GM23338 (cell line): Measurements from ENCODE around the gene ZNF518A. TPM values are rescaled to one million over a fixed set of nuclear protein-coding genes. Genes with fewer than 3 reads are reported as not detected.

Experiments
- ATAC-seq: fragments of 200-7000 bp; cut with Tn5 transposase; 3 replicates; pipeline ENCODE4 v1.9.1; 2020
- DNase-seq: peaks from one replicate; pipeline ENCODE4 v3.0.0-alpha.2; 2015; ENCODE audit warnings: low spot score
- H2AFZ ChIP-seq: fragments of 200-600 bp; sonication (generic); 2 replicates; pipeline ENCODE4 v1.8.0; 2016; ENCODE audit warnings: antibody characterized with exemption, mild to moderate bottlenecking, moderate library complexity
- H3F3A ChIP-seq: fragments of 200-600 bp; sonication (generic); replicated peaks from 2 replicates; pipeline ENCODE4 v1.8.0; 2017; ENCODE audit warnings: antibody characterized with exemption, mixed run types, low read depth
- H3K27ac ChIP-seq: fragments of 200-600 bp; sonication (generic); 2 replicates; pipeline ENCODE4 v1.6.1; 2016; ENCODE audit warnings: low read depth
- H3K27me3 ChIP-seq: fragments of 200-600 bp; sonication (generic); 2 replicates; pipeline ENCODE4 v1.8.0; 2016; ENCODE audit warnings: mild to moderate bottlenecking, mixed run types, moderate library complexity; ENCODE audit not compliant: insufficient read depth
- H3K36me3 ChIP-seq: fragments of 200-600 bp; sonication (generic); 2 replicates; pipeline ENCODE4 v1.8.0; 2016; ENCODE audit warnings: mild to moderate bottlenecking; ENCODE audit not compliant: insufficient read depth
- H3K4me1 ChIP-seq: fragments of 200-600 bp; sonication (generic); 2 replicates; pipeline ENCODE4 v1.8.0; 2016; ENCODE audit warnings: mild to moderate bottlenecking, moderate library complexity; ENCODE audit not compliant: insufficient read depth
- H3K4me2 ChIP-seq: fragments of 200-600 bp; sonication (generic); 2 replicates; pipeline ENCODE4 v1.7.1; 2017; ENCODE audit warnings: mixed run types
- H3K4me3 ChIP-seq: fragments of 200-600 bp; sonication (generic); 2 replicates; pipeline ENCODE4 v1.6.1; 2016; ENCODE audit warnings: mixed run types
- H3K79me2 ChIP-seq: fragments of 200-600 bp; sonication (generic); replicated peaks from 2 replicates; pipeline ENCODE4 v1.8.0; 2017; ENCODE audit warnings: mild to moderate bottlenecking; ENCODE audit not compliant: insufficient read depth
- H3K9me2 ChIP-seq: fragments of 200-600 bp; sonication (generic); 2 replicates; pipeline ENCODE4 v1.8.0; 2017; ENCODE audit not compliant: insufficient read depth
- H4K20me1 ChIP-seq: fragments of 200-600 bp; sonication (generic); replicated peaks from 2 replicates; pipeline ENCODE4 v1.8.0; 2017; ENCODE audit warnings: mild to moderate bottlenecking; ENCODE audit not compliant: insufficient read depth
- H3K27ac Mint-ChIP-seq: 2 replicates; pipeline ENCODE4 v1.8.0; 2020; ENCODE audit warnings: inconsistent platforms, mild to moderate bottlenecking, moderate library complexity, mixed read lengths
- H3K27me3 Mint-ChIP-seq: 3 replicates; pipeline ENCODE4 v1.8.0; 2022; ENCODE audit warnings: low read depth, mild to moderate bottlenecking, moderate library complexity, mixed read lengths, inconsistent platforms; ENCODE audit not compliant: insufficient read depth, poor library complexity
- H3K36me3 Mint-ChIP-seq: 3 replicates; pipeline ENCODE4 v1.8.0; 2021; ENCODE audit warnings: low read depth, mild to moderate bottlenecking, inconsistent platforms, moderate library complexity, mixed read lengths
- H3K4me1 Mint-ChIP-seq: 3 replicates; pipeline ENCODE4 v1.8.0; 2020; ENCODE audit warnings: mild to moderate bottlenecking, inconsistent platforms, mixed read lengths
- H3K4me3 Mint-ChIP-seq: 3 replicates; pipeline ENCODE4 v1.8.0; 2021; ENCODE audit warnings: moderate library complexity, mild to moderate bottlenecking, inconsistent platforms, mixed read lengths
- H3K9me3 Mint-ChIP-seq: 3 replicates; pipeline ENCODE4 v1.8.0; 2020; ENCODE audit warnings: moderate library complexity, mild to moderate bottlenecking, inconsistent platforms, mixed read lengths
- CREB1 ChIP-seq: fragments of 250-450 bp; sonication (Bioruptor Pico); IDR thresholded peaks from 2 replicates; pipeline ENCODE4 v1.5.0; 2020; ENCODE audit warnings: low read depth, mild to moderate bottlenecking, moderate library complexity
- EZH2 ChIP-seq: fragments of 200-600 bp; sonication (generic); IDR thresholded peaks from one replicate; pipeline ENCODE4 v1.8.0; 2017; ENCODE audit warnings: antibody characterized with exemption, mild to moderate bottlenecking, low read depth; ENCODE audit not compliant: unreplicated experiment
- EZH2phosphoT487 ChIP-seq: fragments of 200-600 bp; sonication (generic); IDR thresholded peaks from one replicate; pipeline ENCODE4 v1.8.1; 2018; ENCODE audit warnings: antibody characterized with exemption; ENCODE audit not compliant: unreplicated experiment
- JUNB ChIP-seq: IDR thresholded peaks from one replicate; pipeline ENCODE4 v1.6.1; 2016; ENCODE audit warnings: antibody characterized with exemption; ENCODE audit not compliant: unreplicated experiment
- NANOG ChIP-seq: IDR thresholded peaks from 2 replicates; pipeline ENCODE4 v1.6.1; 2016; ENCODE audit warnings: antibody characterized with exemption, borderline replicate concordance
- POLR2AphosphoS5 ChIP-seq: IDR thresholded peaks from 2 replicates; pipeline ENCODE4 v1.6.1; 2016; ENCODE audit warnings: antibody characterized with exemption, low read depth
- STAT1 ChIP-seq: IDR thresholded peaks from one replicate; pipeline ENCODE4 v1.6.1; 2016; ENCODE audit warnings: antibody characterized with exemption; ENCODE audit not compliant: unreplicated experiment
- ZNF114 ChIP-seq: fragments of 250-450 bp; sonication (Bioruptor Pico); IDR thresholded peaks from 2 replicates; pipeline ENCODE4 v1.5.0; 2020; ENCODE audit warnings: mild to moderate bottlenecking, moderate library complexity
- ZNF331 ChIP-seq: fragments of 250-450 bp; sonication (Bioruptor Pico); IDR thresholded peaks from 2 replicates; pipeline ENCODE4 v1.5.0; 2020; ENCODE audit warnings: low read depth, mild to moderate bottlenecking, moderate library complexity
- polyA plus RNA-seq: library from polyadenylated mRNA; unstranded; fragments of >200 nt; fragmentation: Nextera tagmentation; extraction: Ambion mirVana; gene quantifications from 2 replicates; pipeline ENCODE4 v1.2.1, GENCODE V29; 2016
- total RNA-seq: library from RNA; depleted of rRNA; stranded (reverse); fragments of >200 nt; shearing (Covaris generic); gene quantifications from 2 replicates; pipeline ENCODE4 v1.2.3, GENCODE V29; 2014
- TF ChIP-seq, protein P1 (sequence below), 2 experiments: fragments of 200-600 bp in 1 of 2; sonication (generic) in 1 of 2; conservative IDR thresholded peaks; 2 replicates each; pipeline versions ENCODE4 v1.5.1 to v1.6.1; 2016 to 2017; ENCODE audit warnings: antibody characterized with exemption in 2 of 2, low read depth in 2 of 2, mild to moderate bottlenecking in 2 of 2, moderate library complexity in 1 of 2
- TF ChIP-seq, protein P2 (sequence below): fragments of 250-450 bp; sonication (Bioruptor Pico); IDR thresholded peaks from 2 replicates; pipeline ENCODE4 v1.5.0; 2020; ENCODE audit warnings: mild to moderate bottlenecking, moderate library complexity
- TF ChIP-seq, protein P3 (sequence below): IDR thresholded peaks from 2 replicates; pipeline ENCODE4 v1.6.1; 2016; ENCODE audit warnings: antibody characterized with exemption
- TF ChIP-seq, protein P4 (sequence below): IDR thresholded peaks from one replicate; pipeline ENCODE4 v1.6.1; 2018; ENCODE audit warnings: antibody characterized with exemption; ENCODE audit not compliant: unreplicated experiment

The ZNF518A gene
- total and polyA plus RNA-seq, 2 experiments from 2014 or later = 44.6 to 52.1 TPM

DNA sequence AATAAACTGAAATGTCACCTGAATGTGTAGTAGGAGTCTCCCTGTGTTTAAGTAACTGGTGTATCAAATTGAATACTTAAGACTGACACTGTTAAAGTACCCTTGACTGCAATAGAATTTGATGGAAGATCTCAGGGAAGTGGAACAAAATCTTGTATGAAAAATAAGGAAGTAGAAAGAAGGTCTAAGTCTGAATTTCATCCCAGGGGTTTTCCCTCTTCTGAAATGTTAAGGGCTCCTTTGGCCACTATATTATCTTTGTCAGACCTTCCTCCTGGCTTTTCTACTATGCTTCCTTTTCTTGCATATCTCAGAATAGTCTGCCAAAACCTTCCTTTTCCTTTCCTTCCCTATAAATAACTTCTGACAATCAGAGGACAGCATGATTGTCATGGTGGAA lies 81.7 kb downstream of the ZNF518A start:
- H3K27ac ChIP-seq = no peak overlapping the region
- no peak overlapping the region for H3K4me2 ChIP-seq
- H3K9me3 Mint-ChIP-seq = no peaks in the 10 kb centered on the region
- H3K4me3 ChIP-seq = no peak overlapping the region
- no peak overlapping the region for H3K27ac Mint-ChIP-seq
- H3K27me3 ChIP-seq = no peaks in the 10 kb centered on the region
- no peaks in the 10 kb centered on the region for H4K20me1 ChIP-seq
- TF ChIP-seq POLR2AphosphoS5 (no peak), STAT1 (no peak), ZNF331 (CRISPR knock-in tag) (no peak), NANOG (no peak), EZH2 (no peak), ZNF114 (CRISPR knock-in tag) (no peak), EZH2phosphoT487 (no peak), JUNB (no peak), CREB1 (CRISPR knock-in tag) (no peak)
- TF ChIP-seq, protein P1, sequence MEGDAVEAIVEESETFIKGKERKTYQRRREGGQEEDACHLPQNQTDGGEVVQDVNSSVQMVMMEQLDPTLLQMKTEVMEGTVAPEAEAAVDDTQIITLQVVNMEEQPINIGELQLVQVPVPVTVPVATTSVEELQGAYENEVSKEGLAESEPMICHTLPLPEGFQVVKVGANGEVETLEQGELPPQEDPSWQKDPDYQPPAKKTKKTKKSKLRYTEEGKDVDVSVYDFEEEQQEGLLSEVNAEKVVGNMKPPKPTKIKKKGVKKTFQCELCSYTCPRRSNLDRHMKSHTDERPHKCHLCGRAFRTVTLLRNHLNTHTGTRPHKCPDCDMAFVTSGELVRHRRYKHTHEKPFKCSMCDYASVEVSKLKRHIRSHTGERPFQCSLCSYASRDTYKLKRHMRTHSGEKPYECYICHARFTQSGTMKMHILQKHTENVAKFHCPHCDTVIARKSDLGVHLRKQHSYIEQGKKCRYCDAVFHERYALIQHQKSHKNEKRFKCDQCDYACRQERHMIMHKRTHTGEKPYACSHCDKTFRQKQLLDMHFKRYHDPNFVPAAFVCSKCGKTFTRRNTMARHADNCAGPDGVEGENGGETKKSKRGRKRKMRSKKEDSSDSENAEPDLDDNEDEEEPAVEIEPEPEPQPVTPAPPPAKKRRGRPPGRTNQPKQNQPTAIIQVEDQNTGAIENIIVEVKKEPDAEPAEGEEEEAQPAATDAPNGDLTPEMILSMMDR (conservative IDR thresholded peaks at IDR 0.05; ENCODE audit: low read depth in 2 of 2) = no peak
- TF ChIP-seq, protein P2, sequence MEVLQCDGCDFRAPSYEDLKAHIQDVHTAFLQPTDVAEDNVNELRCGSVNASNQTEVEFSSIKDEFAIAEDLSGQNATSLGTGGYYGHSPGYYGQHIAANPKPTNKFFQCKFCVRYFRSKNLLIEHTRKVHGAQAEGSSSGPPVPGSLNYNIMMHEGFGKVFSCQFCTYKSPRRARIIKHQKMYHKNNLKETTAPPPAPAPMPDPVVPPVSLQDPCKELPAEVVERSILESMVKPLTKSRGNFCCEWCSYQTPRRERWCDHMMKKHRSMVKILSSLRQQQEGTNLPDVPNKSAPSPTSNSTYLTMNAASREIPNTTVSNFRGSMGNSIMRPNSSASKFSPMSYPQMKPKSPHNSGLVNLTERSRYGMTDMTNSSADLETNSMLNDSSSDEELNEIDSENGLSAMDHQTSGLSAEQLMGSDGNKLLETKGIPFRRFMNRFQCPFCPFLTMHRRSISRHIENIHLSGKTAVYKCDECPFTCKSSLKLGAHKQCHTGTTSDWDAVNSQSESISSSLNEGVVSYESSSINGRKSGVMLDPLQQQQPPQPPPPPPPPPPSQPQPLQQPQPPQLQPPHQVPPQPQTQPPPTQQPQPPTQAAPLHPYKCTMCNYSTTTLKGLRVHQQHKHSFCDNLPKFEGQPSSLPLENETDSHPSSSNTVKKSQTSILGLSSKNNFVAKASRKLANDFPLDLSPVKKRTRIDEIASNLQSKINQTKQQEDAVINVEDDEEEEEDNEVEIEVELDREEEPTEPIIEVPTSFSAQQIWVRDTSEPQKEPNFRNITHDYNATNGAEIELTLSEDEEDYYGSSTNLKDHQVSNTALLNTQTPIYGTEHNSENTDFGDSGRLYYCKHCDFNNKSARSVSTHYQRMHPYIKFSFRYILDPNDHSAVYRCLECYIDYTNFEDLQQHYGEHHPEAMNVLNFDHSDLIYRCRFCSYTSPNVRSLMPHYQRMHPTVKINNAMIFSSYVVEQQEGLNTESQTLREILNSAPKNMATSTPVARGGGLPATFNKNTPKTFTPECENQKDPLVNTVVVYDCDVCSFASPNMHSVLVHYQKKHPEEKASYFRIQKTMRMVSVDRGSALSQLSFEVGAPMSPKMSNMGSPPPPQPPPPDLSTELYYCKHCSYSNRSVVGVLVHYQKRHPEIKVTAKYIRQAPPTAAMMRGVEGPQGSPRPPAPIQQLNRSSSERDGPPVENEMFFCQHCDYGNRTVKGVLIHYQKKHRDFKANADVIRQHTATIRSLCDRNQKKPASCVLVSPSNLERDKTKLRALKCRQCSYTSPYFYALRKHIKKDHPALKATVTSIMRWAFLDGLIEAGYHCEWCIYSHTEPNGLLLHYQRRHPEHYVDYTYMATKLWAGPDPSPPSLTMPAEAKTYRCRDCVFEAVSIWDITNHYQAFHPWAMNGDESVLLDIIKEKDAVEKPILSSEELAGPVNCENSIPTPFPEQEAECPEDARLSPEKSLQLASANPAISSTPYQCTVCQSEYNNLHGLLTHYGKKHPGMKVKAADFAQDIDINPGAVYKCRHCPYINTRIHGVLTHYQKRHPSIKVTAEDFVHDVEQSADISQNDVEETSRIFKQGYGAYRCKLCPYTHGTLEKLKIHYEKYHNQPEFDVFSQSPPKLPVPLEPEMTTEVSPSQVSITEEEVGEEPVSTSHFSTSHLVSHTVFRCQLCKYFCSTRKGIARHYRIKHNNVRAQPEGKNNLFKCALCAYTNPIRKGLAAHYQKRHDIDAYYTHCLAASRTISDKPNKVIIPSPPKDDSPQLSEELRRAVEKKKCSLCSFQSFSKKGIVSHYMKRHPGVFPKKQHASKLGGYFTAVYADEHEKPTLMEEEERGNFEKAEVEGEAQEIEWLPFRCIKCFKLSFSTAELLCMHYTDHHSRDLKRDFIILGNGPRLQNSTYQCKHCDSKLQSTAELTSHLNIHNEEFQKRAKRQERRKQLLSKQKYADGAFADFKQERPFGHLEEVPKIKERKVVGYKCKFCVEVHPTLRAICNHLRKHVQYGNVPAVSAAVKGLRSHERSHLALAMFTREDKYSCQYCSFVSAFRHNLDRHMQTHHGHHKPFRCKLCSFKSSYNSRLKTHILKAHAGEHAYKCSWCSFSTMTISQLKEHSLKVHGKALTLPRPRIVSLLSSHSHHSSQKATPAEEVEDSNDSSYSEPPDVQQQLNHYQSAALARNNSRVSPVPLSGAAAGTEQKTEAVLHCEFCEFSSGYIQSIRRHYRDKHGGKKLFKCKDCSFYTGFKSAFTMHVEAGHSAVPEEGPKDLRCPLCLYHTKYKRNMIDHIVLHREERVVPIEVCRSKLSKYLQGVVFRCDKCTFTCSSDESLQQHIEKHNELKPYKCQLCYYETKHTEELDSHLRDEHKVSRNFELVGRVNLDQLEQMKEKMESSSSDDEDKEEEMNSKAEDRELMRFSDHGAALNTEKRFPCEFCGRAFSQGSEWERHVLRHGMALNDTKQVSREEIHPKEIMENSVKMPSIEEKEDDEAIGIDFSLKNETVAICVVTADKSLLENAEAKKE (CRISPR knock-in tag) = no peak
- TF ChIP-seq, protein P3, sequence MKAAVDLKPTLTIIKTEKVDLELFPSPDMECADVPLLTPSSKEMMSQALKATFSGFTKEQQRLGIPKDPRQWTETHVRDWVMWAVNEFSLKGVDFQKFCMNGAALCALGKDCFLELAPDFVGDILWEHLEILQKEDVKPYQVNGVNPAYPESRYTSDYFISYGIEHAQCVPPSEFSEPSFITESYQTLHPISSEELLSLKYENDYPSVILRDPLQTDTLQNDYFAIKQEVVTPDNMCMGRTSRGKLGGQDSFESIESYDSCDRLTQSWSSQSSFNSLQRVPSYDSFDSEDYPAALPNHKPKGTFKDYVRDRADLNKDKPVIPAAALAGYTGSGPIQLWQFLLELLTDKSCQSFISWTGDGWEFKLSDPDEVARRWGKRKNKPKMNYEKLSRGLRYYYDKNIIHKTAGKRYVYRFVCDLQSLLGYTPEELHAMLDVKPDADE = no peak
- TF ChIP-seq, protein P4, sequence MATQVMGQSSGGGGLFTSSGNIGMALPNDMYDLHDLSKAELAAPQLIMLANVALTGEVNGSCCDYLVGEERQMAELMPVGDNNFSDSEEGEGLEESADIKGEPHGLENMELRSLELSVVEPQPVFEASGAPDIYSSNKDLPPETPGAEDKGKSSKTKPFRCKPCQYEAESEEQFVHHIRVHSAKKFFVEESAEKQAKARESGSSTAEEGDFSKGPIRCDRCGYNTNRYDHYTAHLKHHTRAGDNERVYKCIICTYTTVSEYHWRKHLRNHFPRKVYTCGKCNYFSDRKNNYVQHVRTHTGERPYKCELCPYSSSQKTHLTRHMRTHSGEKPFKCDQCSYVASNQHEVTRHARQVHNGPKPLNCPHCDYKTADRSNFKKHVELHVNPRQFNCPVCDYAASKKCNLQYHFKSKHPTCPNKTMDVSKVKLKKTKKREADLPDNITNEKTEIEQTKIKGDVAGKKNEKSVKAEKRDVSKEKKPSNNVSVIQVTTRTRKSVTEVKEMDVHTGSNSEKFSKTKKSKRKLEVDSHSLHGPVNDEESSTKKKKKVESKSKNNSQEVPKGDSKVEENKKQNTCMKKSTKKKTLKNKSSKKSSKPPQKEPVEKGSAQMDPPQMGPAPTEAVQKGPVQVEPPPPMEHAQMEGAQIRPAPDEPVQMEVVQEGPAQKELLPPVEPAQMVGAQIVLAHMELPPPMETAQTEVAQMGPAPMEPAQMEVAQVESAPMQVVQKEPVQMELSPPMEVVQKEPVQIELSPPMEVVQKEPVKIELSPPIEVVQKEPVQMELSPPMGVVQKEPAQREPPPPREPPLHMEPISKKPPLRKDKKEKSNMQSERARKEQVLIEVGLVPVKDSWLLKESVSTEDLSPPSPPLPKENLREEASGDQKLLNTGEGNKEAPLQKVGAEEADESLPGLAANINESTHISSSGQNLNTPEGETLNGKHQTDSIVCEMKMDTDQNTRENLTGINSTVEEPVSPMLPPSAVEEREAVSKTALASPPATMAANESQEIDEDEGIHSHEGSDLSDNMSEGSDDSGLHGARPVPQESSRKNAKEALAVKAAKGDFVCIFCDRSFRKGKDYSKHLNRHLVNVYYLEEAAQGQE = no peak
- peaks cover 5% of the 10 kb centered on the region; the same call in 1 of the 2 replicates for H3K9me2 ChIP-seq
- ATAC-seq = no peak
- no peak overlapping the region for H2AFZ ChIP-seq
- no peak overlapping the region for H3K4me3 Mint-ChIP-seq
- H3F3A ChIP-seq = no peaks in the 10 kb centered on the region
- H3K36me3 ChIP-seq = no peaks in the 10 kb centered on the region
- no peak for DNase-seq
- H3K79me2 ChIP-seq = no peaks in the 10 kb centered on the region
- no peaks in the 10 kb centered on the region for H3K36me3 Mint-ChIP-seq
- H3K27me3 Mint-ChIP-seq = peaks cover 4% of the 10 kb centered on the region
- no peaks in the 10 kb centered on the region for H3K4me1 ChIP-seq
- no peaks in the 10 kb centered on the region; the same call in 2 of the 3 replicates for H3K4me1 Mint-ChIP-seq
